GM21786 (cell line): ENCODE measurements around the gene NFIA.
"Not testable (repeated sequence)": the region's sequence is repeated elsewhere in the genome, so short reads cannot be mapped to it uniquely, and the experiment has no call there.

Source experiments
- ATAC-seq: cut with Tn5 transposase; IDR thresholded peaks from one replicate; pipeline ENCODE4 v1.9.1; 2021; ENCODE audit not compliant: unreplicated experiment

Gene NFIA

DNA sequence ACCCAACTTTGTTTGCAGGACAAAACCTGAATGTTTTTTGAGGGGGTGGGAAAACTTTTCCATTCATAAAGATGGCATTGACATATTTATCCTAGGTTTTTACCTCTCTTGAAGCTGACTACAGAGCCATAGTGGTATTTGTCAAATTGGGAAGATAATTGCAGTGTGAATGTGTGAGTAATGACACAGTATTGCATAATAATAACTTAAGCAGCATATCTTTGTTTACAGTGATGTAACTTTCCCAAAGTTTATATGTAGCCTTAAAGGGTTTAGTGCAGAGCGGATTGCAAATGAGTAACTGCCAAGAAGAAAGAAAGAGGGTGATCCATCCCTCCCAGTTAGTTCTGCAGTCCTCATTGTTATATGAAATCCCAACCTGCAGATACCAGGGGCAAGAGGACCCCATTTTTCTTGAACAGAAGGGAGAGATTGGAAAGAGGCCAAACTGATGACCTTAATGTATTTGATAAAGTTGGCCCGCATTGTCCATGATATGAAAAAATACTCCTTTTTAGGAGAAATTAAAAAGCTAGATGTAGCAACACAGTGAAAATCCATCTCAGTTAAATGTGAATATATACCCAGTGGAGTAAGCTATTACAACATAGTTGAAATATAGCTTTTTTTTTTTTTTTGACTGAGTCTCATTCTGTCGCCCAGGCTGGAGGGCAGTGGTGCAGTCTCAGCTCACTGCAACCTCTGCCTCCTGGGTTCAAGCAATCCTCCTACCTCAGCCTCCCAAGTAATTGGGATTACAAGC is 23.7 kb upstream of the NFIA start:
- ATAC-seq, result no peak

GRCh38 chr1:61061601-61062000 is 20.8 kb upstream of the NFIA start:
- ATAC-seq, result not testable (repeated sequence)

DNA sequence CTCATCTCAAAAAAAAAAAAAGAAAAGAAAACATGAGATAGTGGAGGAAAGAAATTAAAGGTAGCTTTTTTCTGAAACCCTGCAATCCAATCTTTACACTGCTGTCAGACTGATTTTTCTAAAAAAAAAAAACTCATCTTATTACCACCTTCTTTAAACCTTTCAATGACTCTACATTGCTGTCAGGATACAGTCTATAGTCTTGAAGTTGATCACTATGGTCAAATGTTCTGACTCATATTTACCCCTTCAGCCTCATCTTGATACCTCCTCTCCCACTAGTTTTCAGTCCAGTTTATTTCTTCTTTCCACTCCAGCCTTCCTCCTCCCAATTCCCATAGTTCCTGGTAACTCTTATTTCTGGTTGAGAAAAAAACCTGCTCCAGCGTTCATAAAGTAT is 17.7 kb upstream of the NFIA start:
- ATAC-seq, result no peak

- no peak for ATAC-seq
These were observed 14.8 kb upstream of the NFIA start for GRCh38 chr1:61067446-61068019.

DNA sequence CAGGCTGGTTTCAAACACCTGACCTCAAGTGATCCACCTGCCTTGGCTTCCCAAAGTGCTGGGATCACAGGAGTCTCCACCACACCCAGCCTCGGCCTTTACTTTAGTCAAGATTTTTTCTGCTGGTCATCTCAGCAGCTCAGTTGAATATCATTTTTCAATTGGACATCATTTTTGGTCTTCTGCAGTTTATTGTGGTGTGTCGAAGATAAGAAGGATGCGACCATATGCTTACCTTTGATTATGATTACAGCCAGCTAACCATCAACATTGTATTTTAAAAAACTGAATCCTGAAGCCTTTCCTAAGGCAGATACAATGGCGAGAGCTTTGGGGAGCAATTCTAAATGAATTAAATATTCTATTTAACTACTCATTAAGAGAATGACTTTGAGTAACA is 12.3 kb upstream of the NFIA start:
- no peak for ATAC-seq

DNA sequence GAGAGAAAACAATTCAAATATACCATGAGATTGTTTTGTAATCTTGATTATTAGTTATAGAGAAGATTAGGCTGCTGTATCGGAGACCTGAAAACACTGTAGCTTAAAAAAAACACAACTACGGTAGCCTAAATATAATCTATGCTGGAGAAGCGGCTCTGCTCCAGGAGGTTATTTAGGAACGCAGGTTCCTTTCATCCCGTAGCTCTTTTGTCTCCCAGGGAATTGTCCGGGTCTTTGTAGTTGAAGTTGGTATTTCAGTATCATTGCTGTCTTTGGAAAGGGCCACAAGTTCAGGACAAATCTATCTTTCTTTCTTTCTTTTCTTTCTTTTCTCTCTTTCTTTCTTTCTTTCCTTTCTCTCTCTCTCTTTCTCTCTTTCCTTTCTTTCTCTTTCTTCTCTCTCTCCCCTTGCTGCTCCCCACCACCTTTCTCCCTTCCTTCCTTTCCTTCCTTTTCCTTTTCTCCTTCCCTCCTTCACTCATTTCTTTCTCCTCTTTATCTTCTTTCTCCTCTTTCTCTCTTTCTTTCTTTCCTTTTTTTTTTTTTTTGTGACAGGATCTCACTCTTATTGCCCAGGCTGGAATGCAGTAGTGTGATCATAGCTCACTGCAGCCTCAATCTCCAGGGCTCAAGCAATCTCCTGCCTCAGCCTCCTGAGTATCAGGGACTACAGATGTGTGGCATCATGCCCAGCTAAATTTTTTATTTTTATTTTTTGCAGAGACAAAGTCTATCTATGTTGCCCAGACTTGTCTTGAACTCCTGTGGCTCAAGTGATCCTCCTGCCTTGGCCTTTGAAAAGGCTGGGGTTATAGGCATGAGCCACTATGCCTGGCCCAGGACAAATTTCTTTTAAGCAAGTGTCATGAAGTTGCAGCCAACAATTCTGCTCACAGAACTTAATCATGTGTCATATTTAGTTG is 10.9 kb upstream of the NFIA start:
- ATAC-seq, result no peak

DNA sequence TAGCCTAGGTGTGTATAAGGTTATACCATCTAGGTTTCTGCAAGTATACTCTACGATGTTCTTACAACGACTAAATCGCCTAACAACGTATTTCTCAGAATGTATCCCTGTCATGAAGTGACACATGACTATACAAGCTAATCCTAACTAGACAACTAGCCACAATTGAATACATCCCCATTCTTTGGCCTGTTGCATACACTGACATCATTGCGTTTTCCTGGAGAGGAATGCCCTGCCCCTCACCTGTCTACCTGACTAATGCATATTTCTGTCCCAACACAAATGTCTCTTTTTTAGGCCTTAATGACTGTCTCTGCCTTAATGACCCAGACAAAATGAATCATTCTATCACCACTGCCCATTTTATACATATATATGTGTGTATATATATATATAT is 8.5 kb upstream of the NFIA start:
- no peak for ATAC-seq

- not testable (repeated sequence) for ATAC-seq
These were observed 6.5 kb upstream of the NFIA start for GRCh38 chr1:61075833-61076232.

DNA sequence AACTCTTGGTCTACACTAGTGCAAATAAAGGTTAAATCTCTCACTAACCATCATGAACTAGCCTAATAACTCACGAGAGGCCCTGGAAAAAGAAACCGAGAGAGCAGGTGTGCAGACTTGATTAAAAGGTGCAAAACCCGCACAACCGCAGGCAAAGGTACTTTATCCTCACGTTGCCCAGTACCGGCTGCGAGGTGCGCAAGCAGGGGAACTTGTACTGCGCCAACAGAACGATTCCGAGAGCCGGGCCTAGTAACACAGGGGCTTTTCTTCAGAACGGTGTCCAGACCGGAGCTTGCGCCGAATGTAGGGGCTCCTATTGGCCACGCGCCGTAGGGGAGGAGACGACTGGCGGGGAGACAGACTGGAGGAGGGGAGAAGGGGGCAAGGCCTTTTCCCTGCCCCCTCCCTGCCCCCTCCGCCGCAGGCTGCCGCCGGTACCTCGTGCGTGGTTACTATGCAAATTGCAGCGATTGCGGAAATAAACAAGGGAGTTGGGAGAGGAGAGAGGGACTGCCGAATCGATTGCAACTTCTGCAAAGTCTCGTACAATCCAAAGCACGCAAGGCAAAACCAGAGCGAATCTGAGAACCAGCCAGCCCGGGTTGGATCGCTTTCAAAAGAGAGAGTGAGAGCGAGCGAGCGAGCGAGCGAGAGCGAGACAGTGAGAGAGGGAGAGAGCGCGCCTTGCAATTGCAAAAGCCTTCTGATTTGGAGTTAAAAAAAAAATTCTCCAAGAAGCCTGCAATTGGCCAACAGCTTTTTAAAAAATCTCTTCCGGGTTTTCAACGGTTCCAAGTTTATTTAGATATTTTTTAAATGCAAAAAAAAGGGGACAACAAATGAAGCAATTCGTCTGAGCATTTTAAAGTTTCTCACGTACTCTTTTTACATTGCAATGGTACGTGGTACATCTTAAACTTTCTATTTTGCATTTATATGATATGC is 5.4 kb upstream of the NFIA start:
- ATAC-seq, result peak; percentile 78

- peak; percentile 54 for ATAC-seq
These were observed 4.5 kb upstream of the NFIA start for GRCh38 chr1:61077676-61078541.

GRCh38 chr1:61078618-61079295 is 3.6 kb upstream of the NFIA start:
- no peak for ATAC-seq

DNA sequence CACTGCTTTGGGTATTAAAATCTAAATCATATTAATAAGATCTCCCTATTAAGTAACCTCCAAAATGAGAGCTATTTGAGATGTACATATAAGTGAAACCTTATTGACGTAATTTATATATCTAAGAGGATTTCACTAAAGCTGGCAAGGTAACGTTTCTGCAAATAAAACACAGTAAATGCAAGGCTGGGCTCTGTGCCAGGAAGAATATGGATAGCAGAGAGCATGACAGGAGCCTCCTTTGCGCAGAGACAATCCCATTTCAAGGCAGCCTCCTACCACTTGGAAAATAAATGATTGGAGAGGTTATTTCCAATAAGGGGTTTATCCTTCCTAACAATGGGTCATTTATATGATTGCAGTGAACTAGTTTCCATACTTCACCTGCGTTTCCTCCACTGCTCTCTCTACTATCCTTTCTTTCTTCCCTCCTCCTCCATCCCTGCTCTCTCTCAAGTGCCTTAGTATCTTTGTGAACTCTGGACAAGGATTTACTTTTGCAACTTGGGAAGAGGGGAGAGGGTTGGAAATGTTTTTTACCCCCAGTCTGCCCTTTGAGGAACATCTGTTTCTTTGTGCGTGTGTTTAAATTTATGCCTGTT is 3.0 kb upstream of the NFIA start:
- ATAC-seq, result no peak

DNA sequence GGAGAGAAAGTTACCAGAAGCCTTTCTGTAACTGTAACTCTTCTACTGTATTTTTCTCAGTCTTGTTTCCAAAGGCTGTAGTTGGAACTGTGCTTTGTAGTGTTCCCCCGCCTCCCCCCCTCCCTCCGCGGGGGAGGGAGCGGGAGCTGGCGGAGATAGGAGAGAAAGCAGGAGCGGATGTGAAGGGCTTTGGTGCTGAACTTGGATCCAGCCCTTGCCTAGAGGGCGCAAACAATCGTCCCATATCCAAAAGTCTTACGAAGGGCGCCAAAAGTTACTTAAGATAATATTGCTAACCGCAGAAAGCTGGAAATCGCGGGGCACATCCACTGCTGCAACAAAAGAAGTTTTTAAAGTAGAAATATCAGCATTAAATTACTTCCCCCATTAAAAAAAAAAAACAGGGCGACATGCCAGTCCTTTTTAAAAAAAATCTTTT is 2.4 kb upstream of the NFIA start:
- ATAC-seq, result no peak

DNA sequence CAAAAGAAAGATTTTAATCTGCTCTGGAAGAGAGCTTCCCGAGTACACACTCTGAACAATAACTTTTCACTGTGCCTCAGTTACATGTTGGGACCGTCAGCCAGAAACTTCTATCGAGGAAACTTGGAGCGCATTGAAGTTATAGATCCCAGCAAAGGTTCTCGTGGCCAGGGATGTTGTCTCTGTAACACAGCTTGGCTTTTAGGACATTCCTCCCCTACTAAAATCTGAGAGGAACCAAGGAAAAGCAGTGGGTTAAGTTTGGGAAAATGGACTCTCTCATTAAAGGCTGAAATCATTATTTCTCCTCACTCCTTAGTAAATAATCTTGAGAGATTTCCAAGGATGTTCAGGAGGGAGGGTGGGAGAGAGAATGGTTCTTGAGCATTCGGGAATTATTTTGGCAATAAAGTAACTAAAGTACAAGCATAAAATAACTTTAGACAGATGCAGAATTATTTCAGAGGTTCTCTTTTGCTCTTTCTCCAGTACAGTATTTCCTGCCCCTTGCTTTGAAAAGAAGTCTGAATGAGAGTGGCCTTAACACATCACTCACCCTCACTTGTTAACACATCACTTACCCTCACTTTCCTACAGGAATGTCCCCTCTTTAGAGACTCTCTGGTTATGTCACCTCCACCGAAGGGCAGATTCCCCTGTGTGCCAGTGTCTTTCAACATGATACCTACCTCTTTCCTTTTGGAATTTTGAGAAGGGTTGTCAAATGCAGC is 1.8 kb upstream of the NFIA start:
- ATAC-seq, result no peak

DNA sequence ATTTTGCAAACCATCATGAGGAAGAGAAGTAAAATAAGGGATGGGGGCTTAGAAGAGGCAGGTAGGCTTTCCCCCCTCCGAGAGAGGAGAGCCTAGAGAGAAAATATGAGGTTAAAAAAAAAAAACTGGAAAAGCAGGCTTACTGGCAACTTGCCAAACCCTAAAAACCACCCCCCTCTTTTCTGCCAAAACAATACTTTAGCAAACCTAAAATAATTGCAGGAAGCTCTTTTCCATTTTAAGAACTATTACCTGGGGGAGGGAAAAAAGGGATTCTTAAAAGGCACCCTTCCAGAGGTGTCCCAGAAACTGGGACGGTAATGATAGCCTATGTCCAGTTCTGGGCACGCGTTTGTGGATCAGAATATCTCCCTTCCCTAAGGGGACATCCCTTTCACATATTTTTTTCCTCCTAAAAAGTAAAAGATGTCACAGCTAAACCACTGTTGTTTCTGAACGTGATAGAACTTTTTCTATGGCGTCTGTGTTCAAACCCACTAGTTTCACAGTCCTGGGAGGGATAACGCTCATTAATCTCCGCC is 1.1 kb upstream of the NFIA start:
- no peak for ATAC-seq

GRCh38 chr1:61081686-61082310 is 563 bp upstream of the NFIA start:
- ATAC-seq, result no peak
